Measurements from ENCODE around the gene FITM2.

DNA sequence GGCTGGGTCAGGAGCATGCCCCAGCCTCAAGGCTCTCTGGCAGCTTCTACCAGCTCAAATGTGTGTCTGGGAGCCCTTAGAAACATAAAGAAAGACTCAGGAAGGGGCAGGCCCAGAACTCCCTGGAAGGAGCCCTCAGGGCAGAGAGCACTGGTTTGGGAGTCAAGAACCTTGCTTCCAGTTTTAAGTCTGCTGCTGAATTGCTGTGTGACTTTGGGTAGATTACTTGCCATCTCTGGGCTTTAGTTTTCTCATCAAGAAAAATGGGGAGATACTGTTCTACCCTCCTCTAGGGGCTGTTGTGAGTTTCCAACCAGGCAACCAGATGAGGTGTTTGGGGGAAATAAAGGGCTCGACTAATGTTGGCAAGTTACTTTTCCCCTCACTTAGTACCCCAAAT lies 55.1 kb downstream of the FITM2 start:
- no peak for TF ChIP-seq POLR2AphosphoS5 (IDR thresholded peaks at IDR 0.05; ENCODE audit: low read depth, low read length)
- TF ChIP-seq SIN3A (IDR thresholded peaks at IDR 0.05; ENCODE audit: borderline replicate concordance, insufficient read depth, low read length): no peak
- TF ChIP-seq, protein P1, sequence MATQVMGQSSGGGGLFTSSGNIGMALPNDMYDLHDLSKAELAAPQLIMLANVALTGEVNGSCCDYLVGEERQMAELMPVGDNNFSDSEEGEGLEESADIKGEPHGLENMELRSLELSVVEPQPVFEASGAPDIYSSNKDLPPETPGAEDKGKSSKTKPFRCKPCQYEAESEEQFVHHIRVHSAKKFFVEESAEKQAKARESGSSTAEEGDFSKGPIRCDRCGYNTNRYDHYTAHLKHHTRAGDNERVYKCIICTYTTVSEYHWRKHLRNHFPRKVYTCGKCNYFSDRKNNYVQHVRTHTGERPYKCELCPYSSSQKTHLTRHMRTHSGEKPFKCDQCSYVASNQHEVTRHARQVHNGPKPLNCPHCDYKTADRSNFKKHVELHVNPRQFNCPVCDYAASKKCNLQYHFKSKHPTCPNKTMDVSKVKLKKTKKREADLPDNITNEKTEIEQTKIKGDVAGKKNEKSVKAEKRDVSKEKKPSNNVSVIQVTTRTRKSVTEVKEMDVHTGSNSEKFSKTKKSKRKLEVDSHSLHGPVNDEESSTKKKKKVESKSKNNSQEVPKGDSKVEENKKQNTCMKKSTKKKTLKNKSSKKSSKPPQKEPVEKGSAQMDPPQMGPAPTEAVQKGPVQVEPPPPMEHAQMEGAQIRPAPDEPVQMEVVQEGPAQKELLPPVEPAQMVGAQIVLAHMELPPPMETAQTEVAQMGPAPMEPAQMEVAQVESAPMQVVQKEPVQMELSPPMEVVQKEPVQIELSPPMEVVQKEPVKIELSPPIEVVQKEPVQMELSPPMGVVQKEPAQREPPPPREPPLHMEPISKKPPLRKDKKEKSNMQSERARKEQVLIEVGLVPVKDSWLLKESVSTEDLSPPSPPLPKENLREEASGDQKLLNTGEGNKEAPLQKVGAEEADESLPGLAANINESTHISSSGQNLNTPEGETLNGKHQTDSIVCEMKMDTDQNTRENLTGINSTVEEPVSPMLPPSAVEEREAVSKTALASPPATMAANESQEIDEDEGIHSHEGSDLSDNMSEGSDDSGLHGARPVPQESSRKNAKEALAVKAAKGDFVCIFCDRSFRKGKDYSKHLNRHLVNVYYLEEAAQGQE (IDR thresholded peaks at IDR 0.05; ENCODE audit: insufficient read depth in 1 of 2, low read depth in 2 of 2, low read length in 2 of 2): no peak
- no peak for TF ChIP-seq TAF1 (IDR thresholded peaks at IDR 0.05; ENCODE audit: borderline replicate concordance, insufficient read depth, low read length)
- TF ChIP-seq FOXP2 (optimal IDR thresholded peaks at IDR 0.05; ENCODE audit: borderline replicate concordance, extremely low read depth, extremely low read length, insufficient read depth): no peak

Measured in PFSK-1 (cell line).